K562 (cell line): ENCODE results near the gene INO80. TPM values are rescaled to one million over a fixed set of nuclear protein-coding genes. Genes with fewer than 3 reads are reported as not detected.

Experiments used
- ATAC-seq: fragments of 200-7000 bp; cut with Tn5 transposase; 3 replicates; pipeline ENCODE4 v1.9.1; 2020; ENCODE audit warnings: moderate library complexity
- BruUV-seq: library from RNA; stranded (reverse); fragments of 400-500 nt; replicated peaks from 2 replicates; lab custom pipeline; 2021; lab: Mats Ljungman, UMichigan
- CTCF ChIA-PET: fragments of 300-600 bp; formaldehyde crosslinking; extraction: SDS; loops from one replicate; lab custom pipeline; 2021; ENCODE audit warnings: low intra/inter-chr PET ratio; lab: Yijun Ruan, JAX
- POLR2A ChIA-PET: fragments of 300-600, 350-650 bp; sonication (Branson Sonifier 250); formaldehyde crosslinking; extraction: SDS; loops from one replicate; lab custom pipeline; 2021; ENCODE audit warnings: antibody characterized with exemption, inconsistent platforms; lab: Yijun Ruan, JAX
- DNase-seq, 4 experiments: peaks; one replicate each; pipeline versions ENCODE4 v3.0.0 to v3.0.0-alpha.2; 2011 to 2018; ENCODE audit warnings: low spot score in 3 of 4, mixed read lengths in 3 of 4; ENCODE audit errors: extremely low read depth in 1 of 4
- FAIRE-seq: peaks from 2 replicates; lab custom pipeline; 2011; peaks lifted over from hg19 to GRCh38; lab: Jason Lieb, UNC
- H2AFZ ChIP-seq: 2 replicates; pipeline ENCODE4 v1.6.0; 2011; ENCODE audit warnings: low read depth, low read length, control low read depth, inconsistent platforms
- H3K27ac ChIP-seq: fragments of 200-600 bp; 3 replicates; pipeline ENCODE4 v1.8.0; 2011; ENCODE audit warnings: low read depth, mild to moderate bottlenecking, control low read depth, inconsistent platforms, low read length, moderate library complexity, mixed read lengths; ENCODE audit errors: extremely low read depth
- H3K27me3 ChIP-seq, 2 experiments: fragments of 300-600 bp in 1 of 2; 2 replicates in 1 of 2; 3 replicates in 1 of 2; pipeline versions ENCODE4 v1.6.0 to v1.8.0; 2011; ENCODE audit warnings: inconsistent platforms in 2 of 2, low read length in 2 of 2, mild to moderate bottlenecking in 1 of 2, mixed read lengths in 1 of 2, moderate library complexity in 1 of 2; ENCODE audit not compliant: control insufficient read depth in 2 of 2, insufficient read depth in 2 of 2
- H3K36me3 ChIP-seq: fragments of 300-600 bp; 3 replicates; pipeline ENCODE4 v1.8.0; 2011; ENCODE audit warnings: mild to moderate bottlenecking, low read length, inconsistent platforms; ENCODE audit not compliant: control insufficient read depth, insufficient read depth
- H3K4me1 ChIP-seq, 2 experiments: fragments of 200-600 bp in 1 of 2; replicated peaks in 1 of 2; 2 replicates in 1 of 2; 3 replicates in 1 of 2; pipeline versions ENCODE4 v1.5.1 to v1.8.0; 2011; ENCODE audit warnings: inconsistent platforms in 2 of 2, low read length in 2 of 2, mild to moderate bottlenecking in 1 of 2, mixed read lengths in 1 of 2, moderate library complexity in 1 of 2; ENCODE audit not compliant: control insufficient read depth in 2 of 2, insufficient read depth in 2 of 2
- H3K4me2 ChIP-seq: 2 replicates; pipeline ENCODE4 v1.6.1; 2011; ENCODE audit warnings: low read length, control low read depth, inconsistent platforms, mixed read lengths; ENCODE audit not compliant: insufficient read depth
- H3K4me3 ChIP-seq: fragments of 200-600 bp; sonication (generic), shearing (Covaris generic); 2 replicates; pipeline ENCODE4 v1.5.1; 2016; ENCODE audit warnings: control low read depth, inconsistent platforms
- H3K79me2 ChIP-seq: fragments of 200-600 bp; 3 replicates; pipeline ENCODE4 v1.8.0; 2011; ENCODE audit warnings: low read length, inconsistent platforms; ENCODE audit not compliant: control insufficient read depth, insufficient read depth
- H3K9ac ChIP-seq, 2 experiments: 2 replicates each; pipeline versions ENCODE4 v1.6.0 to v1.6.1; 2011; ENCODE audit warnings: low read depth in 2 of 2, low read length in 2 of 2, control low read depth in 1 of 2, inconsistent platforms in 1 of 2, mild to moderate bottlenecking in 1 of 2, mixed read lengths in 1 of 2; ENCODE audit not compliant: insufficient read depth in 1 of 2
- H3K9me1 ChIP-seq: one replicate; pipeline ENCODE4 v1.6.0; 2011; ENCODE audit warnings: inconsistent platforms, mild to moderate bottlenecking, low read length, moderate library complexity; ENCODE audit not compliant: control insufficient read depth, insufficient read depth
- H3K9me3 ChIP-seq: replicated peaks from 2 replicates; pipeline ENCODE4 v1.5.1; 2011; ENCODE audit warnings: low read depth, low read length, inconsistent platforms; ENCODE audit not compliant: control insufficient read depth, insufficient read depth
- H4K20me1 ChIP-seq: replicated peaks from 2 replicates; pipeline ENCODE4 v1.6.1; 2011; ENCODE audit warnings: low read length, inconsistent platforms, mixed read lengths; ENCODE audit not compliant: control insufficient read depth, insufficient read depth
- EP300 ChIP-seq: IDR thresholded peaks from 2 replicates; pipeline ENCODE4 v1.6.1; 2012; ENCODE audit warnings: low read length, improper control_type of control experiment
- EWSR1 ChIP-seq: fragments of 450-650 bp; IDR thresholded peaks from 2 replicates; pipeline ENCODE4 v1.6.1; 2018; ENCODE audit warnings: borderline replicate concordance, mild to moderate bottlenecking, low read depth, moderate library complexity; ENCODE audit not compliant: partially characterized antibody
- FOSL1 ChIP-seq: fragments of 200-800 bp; sonication (Bioruptor generic); conservative IDR thresholded peaks from 2 replicates; pipeline ENCODE4 v1.6.1; 2016; ENCODE audit warnings: missing genetic modification characterization, missing compliant biosample characterization
- L3MBTL2 ChIP-seq: fragments of 450-650 bp; IDR thresholded peaks from 2 replicates; pipeline ENCODE4 v1.6.1; 2016; ENCODE audit warnings: mild to moderate bottlenecking, moderate library complexity
- MCM2 ChIP-seq: fragments of 450-650 bp; IDR thresholded peaks from 2 replicates; pipeline ENCODE4 v1.6.1; 2017; ENCODE audit warnings: low read depth, mild to moderate bottlenecking
- MCM5 ChIP-seq: fragments of 450-650 bp; IDR thresholded peaks from 2 replicates; pipeline ENCODE4 v1.6.1; 2016; ENCODE audit warnings: low read depth
- MECOM ChIP-seq: fragments of 250-450 bp; sonication (Bioruptor Pico); IDR thresholded peaks from 2 replicates; pipeline ENCODE4 v1.8.0; 2022; ENCODE audit warnings: inconsistent platforms
- NFXL1 ChIP-seq: fragments of 450-650 bp; formaldehyde crosslinking; IDR thresholded peaks from 2 replicates; pipeline ENCODE4 v1.4.0; 2021; ENCODE audit warnings: mild to moderate bottlenecking
- RBM14 ChIP-seq: fragments of 200-400 bp; formaldehyde crosslinking; IDR thresholded peaks from 2 replicates; pipeline ENCODE4 v1.6.1; 2018; ENCODE audit warnings: low read depth, mild to moderate bottlenecking, low read length, moderate library complexity, borderline replicate concordance; ENCODE audit not compliant: insufficient read depth
- TAF9B ChIP-seq: fragments of 450-650 bp; IDR thresholded peaks from 2 replicates; pipeline ENCODE4 v1.6.1; 2018; ENCODE audit warnings: mild to moderate bottlenecking; ENCODE audit not compliant: partially characterized antibody
- TCF3 ChIP-seq: sonication (generic); formaldehyde crosslinking; IDR thresholded peaks from 2 replicates; pipeline ENCODE4 v1.4.0; 2020; ENCODE audit warnings: mild to moderate bottlenecking, missing genetic modification reagents
- TEAD2 ChIP-seq: fragments of 450-650 bp; IDR thresholded peaks from 2 replicates; pipeline ENCODE4 v1.6.1; 2016; ENCODE audit warnings: missing genetic modification characterization, control low read depth, missing compliant biosample characterization
- XRCC3 ChIP-seq: fragments of 450-650 bp; IDR thresholded peaks from 2 replicates; pipeline ENCODE4 v1.6.1; 2017; ENCODE audit warnings: mild to moderate bottlenecking, moderate library complexity
- ZC3H8 ChIP-seq: fragments of 450-650 bp; IDR thresholded peaks from 2 replicates; pipeline ENCODE4 v1.6.1; 2017
- ZNF717 ChIP-seq: fragments of 250-450 bp; sonication (Bioruptor Pico); IDR thresholded peaks from 2 replicates; pipeline ENCODE4 v1.5.0; 2021
- WGBS: fragments of 100-300 bp; shearing (Covaris generic); methylation state at CpG from one replicate; pipeline ENCODE4 v1.1.6; 2016; ENCODE audit warnings: low coverage, mixed read lengths; ENCODE audit not compliant: insufficient coverage; ENCODE audit errors: missing lambda C conversion rate; 5-methylcytosine and 5-hydroxymethylcytosine counted together
- in situ Hi-C: fragments of 300-500 bp; cut with MboI; formaldehyde crosslinking; loops from 4 replicates; pipeline ENCODE4 v1.15.0; 2018; ENCODE audit warnings: inconsistent platforms, mixed read lengths
- intact Hi-C: fragments of 100-400 bp; cut with micrococcal nuclease; formaldehyde crosslinking; loops from 2 replicates; pipeline ENCODE4 v1.14.2; 2022
- polyA plus RNA-seq, 8 experiments: library from polyadenylated mRNA; depleted of rRNA in 4 of 8; stranded (reverse) in 5 of 8; unstranded in 3 of 8; fragments of >200 nt; fragmentation: Nextera tagmentation in 2 of 8; fragmentation: Illumina TruSeq in 1 of 8; extraction: Ambion mirVana in 2 of 8; extraction: Trizol in 1 of 8; gene quantifications; 2 replicates each; pipeline versions ENCODE4 v1.2.1 to v1.2.3, GENCODE V29; 2011 to 2014; ENCODE audit warnings: inconsistent platforms in 1 of 8, missing spikeins in 1 of 8
- total RNA-seq, 7 experiments: library from RNA; depleted of rRNA in 6 of 7; stranded (reverse); fragments of >200 nt in 6 of 7; fragmentation: Illumina TruSeq in 2 of 7; extraction: Trizol in 2 of 7; gene quantifications; 2 replicates each; pipeline versions ENCODE4 v1.2.1 to v1.2.3, GENCODE V29; 2011 to 2021; ENCODE audit warnings: low replicate concordance in 1 of 7
- TF ChIP-seq, protein P1 (sequence below): sonication (generic); formaldehyde crosslinking; IDR thresholded peaks from 2 replicates; pipeline ENCODE4 v1.8.0; 2022; ENCODE audit warnings: missing genetic modification reagents, mild to moderate bottlenecking, borderline replicate concordance
- TF ChIP-seq, protein P2 (sequence below): sonication (generic); formaldehyde crosslinking; IDR thresholded peaks from 2 replicates; pipeline ENCODE4 v1.8.0; 2023; ENCODE audit warnings: mild to moderate bottlenecking, missing genetic modification reagents

INO80 gene
- total and polyA plus RNA-seq, 9 of the 15 experiments (the other 6 are each of a cell fraction or from before 2014, with no cell fraction given), result 1.1 to 25.7 (median 19.9) TPM

DNA sequence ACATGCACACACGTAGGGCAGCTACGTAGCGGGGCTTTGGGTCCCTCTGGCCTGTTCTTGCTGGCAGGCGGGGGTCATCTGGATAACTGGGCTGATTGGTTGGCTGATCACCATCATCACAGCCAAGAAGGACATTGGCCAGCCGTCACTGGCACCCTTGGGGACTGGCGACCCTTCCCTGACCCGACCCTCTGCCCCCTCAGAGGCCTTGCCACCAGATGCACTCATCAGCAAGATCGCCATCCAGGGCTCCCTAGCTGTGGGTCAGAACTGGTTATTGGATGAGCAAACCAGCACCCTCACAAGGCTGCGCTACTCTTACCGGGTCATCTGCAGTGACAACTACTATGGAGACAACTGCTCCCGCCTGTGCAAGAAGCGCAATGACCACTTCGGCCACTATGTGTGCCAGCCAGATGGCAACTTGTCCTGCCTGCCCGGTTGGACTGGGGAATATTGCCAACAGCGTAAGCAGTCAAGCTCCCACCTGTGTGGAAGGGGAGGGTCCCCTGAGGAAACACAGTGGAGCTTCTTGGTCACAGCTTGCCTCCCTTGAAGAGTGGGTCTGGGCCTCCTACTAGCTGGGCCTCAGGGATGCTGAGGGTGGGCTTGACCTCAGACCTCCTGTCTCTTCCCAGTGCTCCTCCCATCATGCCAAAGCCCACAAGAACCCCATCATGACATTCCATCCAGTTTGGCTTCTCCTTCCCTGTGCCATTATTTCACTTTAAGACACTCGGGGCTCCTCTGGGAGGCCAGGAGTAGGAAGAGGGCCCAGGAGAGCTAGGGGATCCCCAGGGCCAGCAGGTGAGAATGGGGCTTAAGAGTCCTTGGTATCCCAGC, 184.6 kb downstream of the INO80 start:
- Histone ChIP-seq H3K9ac (peak overlapping the region; percentile 24 to 72; a peak in 2 of 4 replicates), H4K20me1 (0 out of 2 replicates have a peak, but pooled peaks cover 4% of the 10 kb centered on the region), H3K4me3 (no peak overlapping the region), H3K9me1 (peaks cover 3% of the 10 kb centered on the region), H3K4me1 (peaks cover 15 to 59% of the 10 kb centered on the region in 2 experiments), H3K27me3 (peaks cover 0 to 15% of the 10 kb centered on the region in 2 experiments; a peak in 2 of 5 replicates), H3K79me2 (no peaks in the 10 kb centered on the region), H3K36me3 (no peaks in the 10 kb centered on the region), H2AFZ (no peak overlapping the region), H3K27ac (no peak overlapping the region), H3K9me3 (no peaks in the 10 kb centered on the region), H3K4me2 (no peak overlapping the region)
- DNase-seq (no peak), ATAC-seq (no peak), FAIRE-seq (peak; percentile 23)
- no TSS peak for BruUV-seq
- intact Hi-C loops, result no loop called here
- POLR2A ChIA-PET, result interaction anchor here (0.6 to 1.5 kb wide), 8 partner anchors 9 to 510 kb away, joined by 3 to 6 read pairs (median 3); no protein-coding TSS in a partner anchor
- WGBS, result 75% methylated on average over 16 of the region's 16 CpGs
- CTCF ChIA-PET, result no interaction called here
- in situ Hi-C loops, result no loop called here
- TF ChIP-seq EWSR1 (no peak), TAF9B (no peak), MECOM (no peak), RBM14 (no peak), MCM5 (no peak), ZC3H8 (no peak), FOSL1 (tag) (no peak), MCM2 (no peak), L3MBTL2 (no peak), XRCC3 (no peak), TCF3 (CRISPR knock-in tag) (no peak), EP300 (no peak), ZNF717 (CRISPR knock-in tag) (no peak), NFXL1 (no peak), TEAD2 (tag) (no peak)
- TF ChIP-seq, protein P1, sequence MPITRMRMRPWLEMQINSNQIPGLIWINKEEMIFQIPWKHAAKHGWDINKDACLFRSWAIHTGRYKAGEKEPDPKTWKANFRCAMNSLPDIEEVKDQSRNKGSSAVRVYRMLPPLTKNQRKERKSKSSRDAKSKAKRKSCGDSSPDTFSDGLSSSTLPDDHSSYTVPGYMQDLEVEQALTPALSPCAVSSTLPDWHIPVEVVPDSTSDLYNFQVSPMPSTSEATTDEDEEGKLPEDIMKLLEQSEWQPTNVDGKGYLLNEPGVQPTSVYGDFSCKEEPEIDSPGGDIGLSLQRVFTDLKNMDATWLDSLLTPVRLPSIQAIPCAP (CRISPR knock-in tag), result no peak
- TF ChIP-seq, protein P2, sequence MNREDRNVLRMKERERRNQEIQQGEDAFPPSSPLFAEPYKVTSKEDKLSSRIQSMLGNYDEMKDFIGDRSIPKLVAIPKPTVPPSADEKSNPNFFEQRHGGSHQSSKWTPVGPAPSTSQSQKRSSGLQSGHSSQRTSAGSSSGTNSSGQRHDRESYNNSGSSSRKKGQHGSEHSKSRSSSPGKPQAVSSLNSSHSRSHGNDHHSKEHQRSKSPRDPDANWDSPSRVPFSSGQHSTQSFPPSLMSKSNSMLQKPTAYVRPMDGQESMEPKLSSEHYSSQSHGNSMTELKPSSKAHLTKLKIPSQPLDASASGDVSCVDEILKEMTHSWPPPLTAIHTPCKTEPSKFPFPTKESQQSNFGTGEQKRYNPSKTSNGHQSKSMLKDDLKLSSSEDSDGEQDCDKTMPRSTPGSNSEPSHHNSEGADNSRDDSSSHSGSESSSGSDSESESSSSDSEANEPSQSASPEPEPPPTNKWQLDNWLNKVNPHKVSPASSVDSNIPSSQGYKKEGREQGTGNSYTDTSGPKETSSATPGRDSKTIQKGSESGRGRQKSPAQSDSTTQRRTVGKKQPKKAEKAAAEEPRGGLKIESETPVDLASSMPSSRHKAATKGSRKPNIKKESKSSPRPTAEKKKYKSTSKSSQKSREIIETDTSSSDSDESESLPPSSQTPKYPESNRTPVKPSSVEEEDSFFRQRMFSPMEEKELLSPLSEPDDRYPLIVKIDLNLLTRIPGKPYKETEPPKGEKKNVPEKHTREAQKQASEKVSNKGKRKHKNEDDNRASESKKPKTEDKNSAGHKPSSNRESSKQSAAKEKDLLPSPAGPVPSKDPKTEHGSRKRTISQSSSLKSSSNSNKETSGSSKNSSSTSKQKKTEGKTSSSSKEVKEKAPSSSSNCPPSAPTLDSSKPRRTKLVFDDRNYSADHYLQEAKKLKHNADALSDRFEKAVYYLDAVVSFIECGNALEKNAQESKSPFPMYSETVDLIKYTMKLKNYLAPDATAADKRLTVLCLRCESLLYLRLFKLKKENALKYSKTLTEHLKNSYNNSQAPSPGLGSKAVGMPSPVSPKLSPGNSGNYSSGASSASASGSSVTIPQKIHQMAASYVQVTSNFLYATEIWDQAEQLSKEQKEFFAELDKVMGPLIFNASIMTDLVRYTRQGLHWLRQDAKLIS (CRISPR knock-in tag), result no peak
